ENCODE measurements around the gene SEMA3A.
"Not testable (repeated sequence)": the region's sequence is repeated elsewhere in the genome, so short reads cannot be mapped to it uniquely, and the experiment has no call there.

SEMA3A gene

DNA sequence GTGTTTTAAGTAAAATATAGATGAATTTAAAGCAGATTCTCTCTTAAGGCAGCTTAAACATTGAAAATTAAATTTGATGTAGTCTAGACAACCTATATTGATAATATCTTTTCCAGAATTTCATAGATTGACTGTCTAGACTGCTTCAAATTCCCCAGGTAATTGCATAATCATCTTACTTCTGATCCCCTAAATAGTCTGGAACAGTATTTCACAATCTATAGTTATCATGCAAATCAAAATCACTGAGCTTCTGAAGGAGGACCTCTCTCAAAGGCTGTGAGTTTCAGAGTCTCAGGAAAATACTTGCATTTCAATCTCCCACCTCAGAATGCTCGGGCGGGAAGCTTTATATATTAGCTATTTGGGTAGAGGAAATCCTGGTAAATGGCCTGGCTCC lies 87.3 kb downstream of the SEMA3A start:
- DNase-seq = no peak

DNA sequence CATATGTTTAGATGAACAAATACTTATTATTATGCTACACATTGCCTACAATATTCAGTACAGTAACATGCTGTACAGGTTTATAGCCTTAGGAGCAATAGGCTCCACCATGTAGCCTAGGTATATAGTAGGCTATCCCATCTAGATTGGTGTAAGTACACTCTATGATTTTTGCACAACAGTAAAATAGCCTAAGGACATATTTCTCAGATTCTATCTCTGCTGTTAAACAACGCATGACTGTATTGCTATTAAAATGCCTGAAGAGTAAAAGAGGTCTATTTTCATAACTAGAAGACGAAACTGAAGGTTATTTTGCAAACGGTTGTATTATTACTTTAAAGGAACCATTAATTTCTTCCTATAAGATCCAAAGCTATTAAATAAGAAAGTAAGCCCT lies 88.3 kb downstream of the SEMA3A start:
- no peak for DNase-seq

DNA sequence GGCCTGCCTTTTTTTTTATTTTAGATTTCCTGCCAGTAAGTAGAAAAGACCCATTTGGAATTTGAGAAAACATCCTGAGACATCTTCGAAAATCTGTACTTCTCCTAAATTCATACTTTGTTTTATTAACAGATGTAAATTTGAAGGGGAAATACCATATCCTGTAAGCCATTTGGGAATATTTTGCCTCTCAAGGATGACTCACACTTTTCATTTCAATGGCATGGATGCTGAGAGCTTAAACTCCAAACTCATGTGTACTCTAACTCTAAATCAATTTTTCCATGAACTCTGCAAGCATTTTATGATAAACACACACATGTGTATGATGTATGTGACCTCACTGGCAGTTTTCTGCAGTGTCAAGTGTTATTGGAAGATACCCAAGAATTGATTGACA lies 89.0 kb downstream of the SEMA3A start:
- no peak for DNase-seq

DNA sequence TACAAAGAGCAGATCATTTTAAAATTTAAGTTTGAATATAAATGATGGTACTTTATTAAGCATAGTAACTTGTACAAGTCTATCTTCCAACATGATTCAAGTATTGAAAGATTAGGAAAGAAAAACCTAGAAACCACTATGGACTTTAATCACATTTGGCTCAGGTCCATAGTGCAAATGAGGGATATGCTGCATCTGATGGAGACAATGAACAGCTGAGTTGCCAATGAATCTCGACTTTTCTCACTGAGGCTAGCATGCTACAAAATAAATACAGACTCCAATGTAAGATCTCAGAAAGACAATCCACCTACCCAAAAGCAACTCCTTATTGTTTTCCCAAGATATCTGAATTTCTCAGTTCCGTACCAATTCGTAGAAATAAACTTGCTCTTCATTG lies 89.8 kb downstream of the SEMA3A start:
- no peak for DNase-seq

DNA sequence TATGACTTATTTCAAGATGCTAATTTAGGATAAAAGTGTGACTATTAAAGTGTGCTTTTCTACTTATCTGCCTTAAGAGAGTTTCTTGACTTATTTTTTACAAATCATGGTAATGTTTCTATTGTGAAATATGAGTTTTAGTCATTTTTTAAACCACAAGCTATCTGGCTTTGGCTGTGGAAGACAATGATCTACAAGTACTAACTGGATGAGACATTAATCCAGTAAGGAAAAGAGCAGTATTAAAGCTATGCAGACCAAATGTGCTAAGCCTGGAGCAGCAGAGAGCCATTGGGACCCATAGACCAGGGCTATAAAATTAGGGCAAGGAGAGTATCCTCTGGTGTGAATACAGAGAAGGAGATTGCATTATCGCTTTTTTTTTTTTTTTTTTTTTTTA lies 92.4 kb downstream of the SEMA3A start:
- no peak for DNase-seq

DNA sequence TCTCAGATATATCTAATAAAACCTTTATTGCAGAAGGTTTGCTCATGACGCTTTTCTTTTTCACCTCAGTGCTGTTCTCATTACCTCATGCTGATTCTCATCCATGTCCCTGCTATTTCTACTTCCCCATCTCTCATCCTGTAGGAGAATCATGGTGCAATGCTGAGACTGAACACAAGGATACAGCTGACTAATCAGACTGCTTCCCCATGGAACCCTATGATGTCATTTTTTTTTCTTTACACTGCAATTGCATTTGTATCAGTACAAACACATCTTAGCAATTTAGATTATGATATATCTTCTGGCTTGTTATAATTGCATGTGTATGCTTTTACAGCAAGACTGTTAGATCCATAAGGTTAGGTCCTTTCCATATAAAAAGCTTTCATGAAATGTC lies 93.7 kb downstream of the SEMA3A start:
- DNase-seq = no peak

DNA sequence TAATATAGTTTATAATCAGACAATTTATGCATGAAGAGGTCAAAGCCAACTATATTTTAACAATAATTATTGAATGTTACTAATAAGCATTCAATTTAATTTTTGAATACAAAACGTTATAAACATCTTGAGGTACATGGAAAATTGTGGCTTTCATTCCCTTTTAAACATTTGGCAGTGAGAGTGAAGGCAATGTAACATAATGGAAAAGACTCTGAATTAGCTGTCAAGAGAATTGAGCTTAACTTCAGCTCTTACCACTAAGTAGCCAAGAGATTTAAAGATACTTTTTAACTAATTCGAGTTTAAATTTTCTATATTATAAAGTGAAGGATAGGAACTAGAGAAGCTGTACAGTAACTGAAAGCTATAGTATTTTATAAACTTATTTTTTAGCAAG lies 98.6 kb downstream of the SEMA3A start:
- no peak for DNase-seq

DNA sequence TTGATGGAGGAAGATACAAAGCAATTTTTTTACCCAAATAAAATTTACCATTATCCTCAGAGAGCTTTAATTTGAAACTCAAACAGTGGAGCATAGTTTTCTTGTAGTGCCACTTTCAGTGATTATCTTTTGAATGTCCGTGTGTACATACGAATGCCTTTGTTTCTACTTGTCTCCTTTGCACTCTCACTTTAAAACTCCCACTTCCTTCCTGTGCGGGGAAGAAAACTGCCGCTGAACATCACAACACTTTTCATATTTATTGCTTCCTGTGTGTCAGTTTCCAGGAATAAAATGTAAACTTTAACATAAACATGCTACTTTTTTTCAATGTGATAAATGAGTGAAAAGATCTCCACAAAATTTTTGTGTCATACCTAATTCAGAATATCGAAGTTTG lies 102.4 kb downstream of the SEMA3A start:
- DNase-seq = no peak

DNA sequence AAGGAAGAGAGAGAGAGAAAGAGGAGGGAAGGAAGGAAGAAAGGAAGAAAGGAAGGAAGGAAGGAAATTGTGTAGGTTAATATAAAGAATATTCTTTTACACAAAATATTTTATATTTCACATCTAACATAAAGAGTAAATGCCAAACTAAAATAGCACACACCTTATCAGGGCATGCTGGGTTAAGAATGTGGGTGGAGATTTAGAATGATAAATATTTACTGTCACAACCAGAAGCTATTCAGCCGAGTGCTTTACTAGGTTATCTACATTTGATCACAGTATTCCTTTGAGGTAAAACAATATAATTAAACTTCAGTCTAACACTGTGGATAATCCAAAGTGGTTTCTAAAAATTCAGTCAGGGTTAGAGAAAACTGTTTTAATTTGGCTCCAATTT lies 103.3 kb downstream of the SEMA3A start:
- DNase-seq = no peak

DNA sequence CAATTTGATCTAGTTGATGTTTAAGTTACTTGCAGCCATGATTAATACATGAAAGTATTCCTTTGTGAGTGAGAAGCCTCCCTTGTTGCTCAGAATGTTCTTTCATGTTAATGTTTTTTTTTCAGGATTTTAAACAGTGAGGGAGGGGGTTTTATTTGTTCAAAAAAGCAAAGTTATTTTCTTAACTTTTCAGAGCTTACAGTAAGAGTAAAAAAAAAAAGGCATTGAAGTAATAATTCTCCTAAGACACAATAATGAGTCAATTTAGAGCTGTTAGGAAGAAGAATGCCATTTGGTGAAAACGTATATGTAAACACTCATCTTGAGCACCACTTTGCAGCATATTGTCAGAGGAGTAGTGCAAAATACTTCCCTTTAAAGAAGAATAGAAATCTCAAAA lies 105.8 kb downstream of the SEMA3A start:
- DNase-seq = no peak

DNA sequence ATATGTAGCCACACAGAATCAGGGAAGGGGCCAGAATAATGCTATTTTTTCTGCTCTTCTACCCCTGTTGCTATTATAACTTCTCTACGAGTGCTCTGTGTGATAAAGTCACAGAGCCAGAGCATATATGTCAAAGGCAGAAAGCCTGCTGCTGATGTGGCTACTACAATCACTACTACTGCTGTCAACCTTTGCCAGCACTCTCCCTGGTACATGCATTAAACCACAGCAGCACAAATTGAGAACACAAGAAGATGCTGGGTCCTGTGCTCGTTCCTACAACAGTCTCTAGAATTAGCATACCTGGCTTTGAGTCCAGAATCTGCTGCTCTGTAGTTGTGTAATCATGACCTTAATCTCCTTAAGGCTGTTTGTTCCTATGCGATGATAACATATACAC lies 108.6 kb downstream of the SEMA3A start:
- no peak for DNase-seq

DNA sequence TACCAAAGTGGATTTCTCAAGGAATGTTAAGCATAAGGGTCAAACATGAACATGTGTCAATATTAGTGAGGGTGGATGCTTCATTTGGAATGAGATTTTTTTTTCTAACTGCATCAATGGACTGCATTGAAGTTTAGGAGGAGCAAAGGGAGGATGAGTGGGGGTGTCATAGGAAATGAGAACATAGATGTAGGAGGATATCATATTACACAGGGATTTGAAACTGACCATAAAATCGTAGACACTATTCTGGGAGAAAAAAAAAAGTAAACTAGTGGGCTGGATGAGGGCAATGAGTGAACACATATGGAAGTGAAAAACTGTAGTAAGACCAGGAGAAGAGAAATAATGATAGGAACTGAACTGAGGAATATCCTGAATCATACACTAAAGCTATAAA lies 109.4 kb downstream of the SEMA3A start:
- DNase-seq = no peak

DNA sequence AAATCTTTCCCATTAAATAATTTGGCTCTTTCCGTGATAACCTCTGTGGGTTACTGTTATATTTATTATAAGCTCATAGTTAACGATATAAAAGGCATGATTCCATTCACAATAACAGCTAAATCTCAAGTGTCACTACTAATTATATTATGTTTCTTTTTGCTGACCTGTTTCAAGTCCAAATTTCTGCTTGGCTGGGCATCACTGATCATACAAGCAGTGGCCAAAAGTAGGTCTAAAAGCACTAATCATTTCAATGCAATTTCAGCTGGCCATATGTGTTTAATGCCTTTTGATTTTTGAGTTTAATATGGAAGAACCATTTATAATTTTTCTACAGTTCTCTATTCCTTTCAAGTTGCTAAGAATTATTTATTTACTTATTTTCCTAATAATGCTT lies 110.7 kb downstream of the SEMA3A start:
- no peak for DNase-seq

DNA sequence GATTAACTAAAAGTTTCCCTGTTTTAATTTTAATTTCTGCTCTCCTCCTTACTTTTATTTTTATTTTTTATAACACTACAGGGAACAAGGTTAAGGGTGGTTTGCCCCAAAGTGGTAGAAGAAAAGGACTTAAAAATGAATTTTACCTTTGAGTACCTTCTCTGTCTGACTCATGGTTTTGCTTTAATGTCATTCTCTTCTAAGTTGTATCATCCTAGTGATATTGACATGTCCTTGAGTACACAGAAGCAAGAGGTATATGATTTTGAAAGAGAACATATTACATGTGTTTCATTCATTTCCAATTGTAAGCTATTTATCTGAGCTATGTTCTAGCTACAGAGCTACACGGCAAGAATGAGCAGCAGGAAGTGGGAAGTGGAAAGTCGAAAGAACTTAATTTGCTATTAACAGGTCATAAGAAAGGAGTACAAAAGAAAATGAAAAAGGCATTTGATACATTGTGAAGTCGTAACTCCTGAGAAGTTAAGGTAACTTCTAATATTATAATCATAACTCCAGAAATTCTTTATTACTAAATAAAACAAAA lies 112.5 kb downstream of the SEMA3A start:
- no peak for DNase-seq

DNA sequence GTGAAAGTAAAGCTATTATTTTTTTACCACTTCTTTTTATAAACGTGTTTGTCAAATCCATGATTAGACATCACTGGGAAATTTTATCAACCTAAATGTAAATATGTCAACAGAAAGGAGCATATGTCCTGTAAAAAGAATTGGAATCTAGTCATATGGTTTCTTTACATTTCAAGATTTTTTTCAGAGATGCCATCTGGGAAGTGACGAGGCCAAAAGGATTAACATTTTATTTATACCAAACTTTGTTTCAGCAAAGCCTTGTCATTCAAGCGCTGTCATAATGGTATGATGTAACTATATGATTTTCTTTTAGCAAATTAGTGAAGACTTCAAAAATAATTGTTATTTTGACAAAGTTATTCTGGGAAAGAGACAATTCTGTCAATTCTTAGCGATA lies 117.3 kb downstream of the SEMA3A start:
- DNase-seq = no peak

DNA sequence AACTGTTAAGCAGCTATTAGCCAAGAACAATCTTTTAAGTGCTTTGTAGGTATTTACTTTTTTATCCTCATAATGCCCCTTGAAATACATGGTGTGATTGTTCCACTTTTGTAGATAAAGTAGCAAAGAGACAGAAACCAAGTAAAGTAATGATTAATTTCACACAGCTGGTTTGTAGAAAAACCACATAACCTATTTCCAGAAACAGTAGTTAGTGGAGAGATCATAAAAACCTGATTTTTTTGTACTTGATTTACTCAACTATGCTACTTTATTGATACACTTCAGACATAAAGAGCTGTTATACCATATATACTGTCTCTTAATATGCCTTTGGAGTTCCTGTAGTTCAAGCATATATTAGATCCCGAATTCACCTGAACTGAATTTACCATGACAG lies 118.4 kb downstream of the SEMA3A start:
- no peak for DNase-seq

DNA sequence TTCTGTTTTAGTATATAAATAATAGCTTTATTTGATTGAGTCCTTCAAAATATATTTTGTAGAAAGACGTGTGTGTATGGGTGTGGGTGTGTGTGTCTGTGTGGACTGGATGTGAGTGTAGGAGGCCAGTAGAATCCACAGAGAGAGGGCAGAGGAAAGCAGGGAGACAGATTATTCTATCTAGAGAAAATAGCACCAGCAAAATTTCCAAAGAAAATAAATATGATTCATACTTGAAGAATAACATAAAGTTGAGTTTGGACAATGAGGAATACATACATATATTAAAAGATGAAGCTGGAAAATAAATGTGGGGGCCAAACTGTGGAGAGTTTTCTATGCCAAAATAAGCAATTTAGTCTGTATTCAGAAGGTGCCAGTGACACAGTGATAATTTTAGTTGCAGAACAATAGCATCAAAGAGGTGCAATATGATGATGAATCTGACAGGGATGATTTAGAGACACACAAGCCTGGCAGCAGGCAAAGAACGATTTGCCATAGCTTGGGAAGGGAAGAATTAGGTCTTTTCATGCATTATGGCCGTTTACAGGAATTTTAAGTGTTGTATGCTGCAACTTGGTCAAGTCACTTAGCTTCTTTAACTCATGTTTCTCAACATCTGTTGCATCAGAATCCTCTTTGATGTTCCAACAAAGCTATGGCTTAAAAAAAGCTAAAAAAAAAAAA lies 121.3 kb downstream of the SEMA3A start:
- DNase-seq = no peak

DNA sequence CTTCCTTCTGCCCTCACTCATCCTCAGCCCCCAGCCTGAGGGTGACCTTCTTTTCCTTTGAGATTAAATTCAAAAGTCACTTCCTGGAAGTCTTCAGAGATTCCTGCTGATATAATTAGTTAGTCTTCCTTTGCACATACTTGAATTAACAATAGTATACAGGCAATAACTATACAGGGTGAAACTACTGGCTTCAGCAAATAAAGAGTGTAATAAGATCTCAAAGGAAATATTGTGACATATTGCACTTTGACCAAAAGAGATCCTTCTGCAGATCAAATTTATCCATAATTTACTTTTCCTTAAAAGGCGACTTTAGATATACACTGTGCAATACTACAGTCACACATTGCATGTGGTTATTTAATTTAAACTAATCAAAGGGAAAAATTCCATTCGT lies 123.8 kb downstream of the SEMA3A start:
- no peak for DNase-seq

DNA sequence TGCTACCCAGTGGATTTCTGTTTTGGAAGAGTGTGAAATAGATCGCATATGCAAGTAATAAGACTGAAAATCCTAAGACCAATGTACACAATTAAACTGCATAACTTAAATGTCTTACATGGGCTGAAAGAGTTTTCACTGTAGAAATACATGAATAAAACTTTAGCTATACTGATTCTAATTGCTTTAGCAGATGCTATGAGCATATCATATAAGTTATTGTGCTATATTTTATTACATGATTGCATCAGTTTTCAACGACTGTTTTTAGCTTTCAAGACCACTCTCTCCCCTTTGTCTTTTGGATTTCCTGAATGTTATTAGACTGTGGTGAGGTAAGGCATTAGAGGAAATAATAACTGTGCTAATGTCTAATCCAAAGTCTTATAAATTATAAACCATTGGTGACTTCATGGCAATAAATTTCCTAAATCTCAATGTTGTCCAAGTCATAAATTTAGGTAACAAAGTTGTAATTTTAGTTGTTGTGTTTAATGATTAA lies 124.5 kb downstream of the SEMA3A start:
- DNase-seq = no peak

DNA sequence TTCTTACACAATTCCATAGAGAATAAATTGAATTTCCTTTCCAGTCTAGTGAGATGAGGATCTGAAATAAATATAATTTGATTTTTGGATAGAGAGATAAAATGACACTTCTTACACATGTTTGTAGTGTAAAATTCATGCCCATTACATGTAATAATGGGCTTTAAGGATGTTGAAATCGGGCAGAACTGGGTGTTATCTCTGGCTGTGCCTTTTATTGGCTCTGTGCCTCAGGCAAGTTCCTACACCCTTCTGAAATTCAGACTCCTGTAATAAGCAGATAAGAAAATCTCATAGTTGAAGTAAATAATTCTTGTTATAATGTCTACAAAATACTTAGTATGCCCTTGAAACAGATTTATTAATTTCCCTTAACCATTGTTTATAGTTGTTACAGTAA lies 125.6 kb downstream of the SEMA3A start:
- DNase-seq = no peak

DNA sequence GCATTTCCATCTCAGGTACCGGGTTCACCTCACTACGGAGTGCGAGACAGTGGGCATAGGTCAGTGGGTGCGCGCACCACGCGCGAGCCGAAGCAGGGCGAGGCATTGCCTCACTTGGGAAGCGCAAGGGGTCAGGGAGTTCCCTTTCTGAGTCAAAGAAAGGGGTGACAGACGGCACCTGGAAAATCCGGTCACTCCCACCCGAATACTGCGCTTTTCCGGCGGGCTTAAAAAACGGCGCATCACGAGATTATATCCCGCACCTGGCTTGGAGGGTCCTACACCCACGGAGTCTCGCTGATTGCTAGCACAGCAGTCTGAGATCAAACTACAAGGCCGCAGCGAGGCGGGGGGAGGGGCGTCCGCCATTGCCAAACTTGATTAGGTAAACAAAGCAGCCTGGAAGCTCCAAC lies 132.1 kb downstream of the SEMA3A start:
- DNase-seq = not testable (repeated sequence)

DNA sequence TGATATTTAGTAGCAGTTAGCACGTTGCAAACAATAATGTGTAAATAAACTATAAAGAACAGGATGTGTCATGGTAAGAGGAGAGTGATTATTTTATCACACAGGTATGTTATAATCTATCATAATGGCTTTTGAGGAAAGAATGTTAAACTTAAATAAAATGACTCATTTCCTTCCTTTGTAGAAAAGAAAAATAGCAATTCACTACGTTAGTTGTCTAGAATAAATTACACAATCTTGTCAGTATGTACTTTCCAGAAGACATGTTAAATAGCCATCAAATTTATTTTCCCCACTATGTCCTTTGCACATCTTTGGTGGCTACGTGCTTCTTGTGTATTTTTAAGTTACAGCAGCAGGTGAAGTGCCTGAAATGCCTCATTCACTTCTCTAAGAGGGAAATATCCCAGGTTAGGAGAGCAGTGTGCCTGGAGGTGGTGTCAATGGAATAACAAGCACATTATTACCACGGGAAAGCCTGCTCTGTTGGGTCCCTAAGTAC lies 133.8 kb downstream of the SEMA3A start:
- DNase-seq = no peak

DNA sequence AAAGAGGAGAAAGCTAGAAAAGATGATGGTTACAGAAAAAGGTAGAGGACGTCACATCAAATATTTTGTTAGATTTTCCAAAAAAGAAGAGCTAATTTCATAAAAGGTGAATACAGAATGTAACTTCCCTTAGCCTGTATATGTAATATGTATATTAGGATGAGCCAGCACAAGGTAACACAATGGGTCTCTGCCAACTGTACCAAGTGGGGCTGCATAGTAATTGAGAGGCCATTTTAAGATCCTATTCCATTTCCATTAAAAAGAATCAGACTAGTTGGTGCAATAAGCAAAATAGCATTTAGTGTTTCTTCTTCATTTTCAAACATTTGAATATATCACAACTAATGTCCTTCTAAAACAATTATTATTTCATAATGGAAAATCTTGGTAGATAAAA lies 134.6 kb downstream of the SEMA3A start:
- DNase-seq = no peak

DNA sequence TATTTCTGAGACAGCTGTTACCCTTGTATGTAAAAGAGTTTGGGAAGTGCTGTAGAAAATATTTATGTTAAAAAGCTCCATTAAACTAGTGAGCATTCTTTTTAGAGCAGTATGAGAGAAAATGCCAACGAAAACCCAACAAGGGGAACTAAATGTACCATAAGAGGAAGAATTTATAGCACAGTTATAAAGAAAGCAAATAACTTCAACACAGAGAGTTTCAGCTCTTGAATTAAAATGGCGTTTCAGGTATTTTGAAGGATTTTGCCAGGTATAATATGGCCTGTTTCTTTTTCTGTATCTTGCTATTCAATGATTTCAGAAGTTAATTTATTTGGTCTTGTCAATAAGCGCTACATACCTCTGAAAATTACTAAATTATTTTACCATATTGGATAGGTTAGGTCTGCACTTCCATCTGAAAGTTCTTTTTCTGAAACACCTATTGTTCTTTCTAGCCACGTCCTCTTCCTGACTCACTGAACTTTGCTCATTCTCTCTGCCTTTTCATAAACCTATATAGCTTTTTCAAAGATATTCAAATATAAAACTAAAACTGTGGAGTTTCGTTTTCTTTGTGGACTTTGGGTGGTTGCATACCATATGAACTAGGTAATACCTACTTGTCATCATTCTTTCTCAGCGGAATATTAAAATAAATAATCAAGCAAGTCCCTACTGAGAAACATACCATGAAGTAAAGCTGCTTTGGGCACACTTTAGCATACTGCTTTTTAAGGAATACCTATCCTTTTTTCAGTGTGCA lies 136.1 kb downstream of the SEMA3A start:
- no peak for DNase-seq

Measured in cortex of kidney (tissue), 1 donor.